HL-60 (cell line): ENCODE results near the gene MRPS22.

Source experiments
- DNase-seq, 2 experiments: peaks; one replicate each; pipeline ENCODE4 v3.0.0-alpha.2; 2010 to 2020; ENCODE audit warnings: low read depth in 1 of 2, low spot score in 1 of 2
- H3K27ac ChIP-seq: fragments of 250-450 bp; sonication (Bioruptor Pico); replicated peaks from 2 replicates; pipeline ENCODE4 v1.5.1; 2020; ENCODE audit warnings: mild to moderate bottlenecking, moderate library complexity
- H3K27me3 ChIP-seq: fragments of 250-450 bp; sonication (Bioruptor Pico); 2 replicates; pipeline ENCODE4 v1.5.1; 2021; ENCODE audit warnings: mild to moderate bottlenecking, moderate library complexity; ENCODE audit not compliant: insufficient read depth, poor library complexity, severe bottlenecking
- H3K4me3 ChIP-seq: replicated peaks from 2 replicates; pipeline ENCODE4 v1.5.1; 2011; ENCODE audit warnings: mild to moderate bottlenecking, control low read depth, low read length; ENCODE audit not compliant: insufficient read depth
- CTCF ChIP-seq: IDR thresholded peaks from one replicate; pipeline ENCODE4 v1.5.1; 2011; ENCODE audit warnings: low read length, control low read depth, inconsistent platforms; ENCODE audit not compliant: insufficient read depth
- GABPA ChIP-seq: IDR thresholded peaks from 2 replicates; pipeline ENCODE4 v1.6.1; 2012; ENCODE audit warnings: low read depth
- POLR2AphosphoS5 ChIP-seq: IDR thresholded peaks from 2 replicates; pipeline ENCODE4 v1.6.1; 2012; ENCODE audit warnings: low read depth
- REST ChIP-seq: IDR thresholded peaks from 2 replicates; pipeline ENCODE4 v1.6.1; 2012; ENCODE audit warnings: low read depth; ENCODE audit not compliant: insufficient replicate concordance
- SPI1 ChIP-seq: IDR thresholded peaks from 2 replicates; pipeline ENCODE4 v1.6.1; 2012; ENCODE audit warnings: low read depth, mild to moderate bottlenecking, borderline replicate concordance

The MRPS22 gene

DNA sequence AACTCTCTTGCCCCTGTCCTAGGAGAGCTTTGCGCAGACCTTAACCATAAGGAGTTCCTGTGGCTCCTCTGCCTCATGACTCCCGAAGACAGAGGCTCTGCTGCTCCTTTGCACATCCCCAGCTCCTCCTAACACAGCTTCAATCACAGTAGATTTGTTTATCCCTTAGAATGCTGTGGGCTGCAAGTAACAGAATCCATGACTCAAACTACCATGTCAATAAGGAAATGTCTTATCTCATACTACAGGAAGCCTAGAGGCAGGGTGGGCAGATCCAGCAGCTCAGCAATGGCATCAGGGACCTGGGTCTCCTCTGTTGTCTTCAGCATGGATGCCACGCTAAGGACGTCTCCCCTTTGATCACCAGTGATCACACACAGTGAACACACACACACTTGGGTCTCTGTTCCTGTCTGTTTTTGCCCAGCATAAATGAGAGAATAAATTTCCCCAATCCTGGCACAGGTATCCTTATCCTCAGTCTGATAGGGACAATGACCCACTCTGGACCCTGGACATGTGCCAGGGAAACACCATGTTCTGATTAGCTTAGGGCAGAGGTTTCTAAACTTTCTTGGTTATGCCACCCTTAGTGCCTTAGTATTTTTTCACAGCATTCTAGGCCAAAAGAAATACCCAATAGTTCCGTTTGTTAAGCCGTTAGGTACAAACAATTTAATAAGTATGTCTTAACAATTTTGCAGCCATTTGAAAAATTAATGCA lies 46.1 kb upstream of the MRPS22 start:
- Histone ChIP-seq H3K27me3 (peaks cover 4% of the 10 kb centered on the region), H3K4me3 (no peak overlapping the region), H3K27ac (no peak overlapping the region)
- no peak for DNase-seq
- TF ChIP-seq POLR2AphosphoS5 (no peak), SPI1 (no peak), REST (no peak), CTCF (no peak), GABPA (no peak)

GRCh38 chr3:139299261-139300132 lies 44.3 kb upstream of the MRPS22 start:
- no peak overlapping the region for H3K27ac ChIP-seq
- H3K27me3 ChIP-seq = peaks cover 5% of the 10 kb centered on the region
- H3K4me3 ChIP-seq = no peak overlapping the region
- no peak for DNase-seq
- TF ChIP-seq CTCF (no peak), SPI1 (no peak), GABPA (no peak)

DNA sequence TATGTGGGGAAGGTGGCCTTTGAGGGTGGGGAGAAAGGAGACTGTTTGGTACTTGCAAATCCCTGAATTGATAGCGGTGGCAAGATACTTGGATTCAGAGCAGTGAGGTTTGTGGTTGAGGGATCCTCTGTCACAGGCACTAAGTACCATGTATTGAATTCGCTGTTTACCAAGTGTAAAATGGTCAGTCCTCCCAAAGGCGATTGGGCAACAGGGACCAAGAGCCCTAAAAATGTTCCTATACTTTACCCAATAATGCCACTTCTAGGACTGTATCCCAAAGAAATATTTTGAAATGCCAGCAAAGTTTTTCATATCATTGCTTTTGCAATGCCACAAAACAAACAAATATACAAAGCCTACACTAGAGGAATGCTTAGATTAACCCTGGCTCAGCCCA lies 43.4 kb upstream of the MRPS22 start:
- H3K27ac ChIP-seq = no peak overlapping the region
- DNase-seq = no peak
- no peak overlapping the region for H3K4me3 ChIP-seq
- peaks cover 5% of the 10 kb centered on the region for H3K27me3 ChIP-seq
- TF ChIP-seq CTCF = no peak
- TF ChIP-seq POLR2AphosphoS5 = no peak
- no peak for TF ChIP-seq SPI1
- no peak for TF ChIP-seq GABPA
- no peak for TF ChIP-seq REST
